Skin of body (tissue), 2 donors: ENCODE results near the gene BCL6B. TPM values are rescaled to one million over a fixed set of nuclear protein-coding genes. Genes with fewer than 3 reads are reported as not detected.
A peak's percentile ranks its signal among the peaks of the same experiment; 100 is the strongest.
"Not testable (repeated sequence)": the region's sequence is repeated elsewhere in the genome, so short reads cannot be mapped to it uniquely, and the experiment has no call there.

Experiments
- DNase-seq: peaks from one replicate; lab custom pipeline; 2025; lab: John Stamatoyannopoulos, UW
- total RNA-seq: library from RNA; depleted of rRNA; stranded (reverse); fragments of >200 nt; gene quantifications from one replicate; pipeline ENCODE4 v1.2.3, GENCODE V29; 2014

Gene BCL6B, protein sequence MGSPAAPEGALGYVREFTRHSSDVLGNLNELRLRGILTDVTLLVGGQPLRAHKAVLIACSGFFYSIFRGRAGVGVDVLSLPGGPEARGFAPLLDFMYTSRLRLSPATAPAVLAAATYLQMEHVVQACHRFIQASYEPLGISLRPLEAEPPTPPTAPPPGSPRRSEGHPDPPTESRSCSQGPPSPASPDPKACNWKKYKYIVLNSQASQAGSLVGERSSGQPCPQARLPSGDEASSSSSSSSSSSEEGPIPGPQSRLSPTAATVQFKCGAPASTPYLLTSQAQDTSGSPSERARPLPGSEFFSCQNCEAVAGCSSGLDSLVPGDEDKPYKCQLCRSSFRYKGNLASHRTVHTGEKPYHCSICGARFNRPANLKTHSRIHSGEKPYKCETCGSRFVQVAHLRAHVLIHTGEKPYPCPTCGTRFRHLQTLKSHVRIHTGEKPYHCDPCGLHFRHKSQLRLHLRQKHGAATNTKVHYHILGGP
- total RNA-seq, result 7.6 TPM

DNA sequence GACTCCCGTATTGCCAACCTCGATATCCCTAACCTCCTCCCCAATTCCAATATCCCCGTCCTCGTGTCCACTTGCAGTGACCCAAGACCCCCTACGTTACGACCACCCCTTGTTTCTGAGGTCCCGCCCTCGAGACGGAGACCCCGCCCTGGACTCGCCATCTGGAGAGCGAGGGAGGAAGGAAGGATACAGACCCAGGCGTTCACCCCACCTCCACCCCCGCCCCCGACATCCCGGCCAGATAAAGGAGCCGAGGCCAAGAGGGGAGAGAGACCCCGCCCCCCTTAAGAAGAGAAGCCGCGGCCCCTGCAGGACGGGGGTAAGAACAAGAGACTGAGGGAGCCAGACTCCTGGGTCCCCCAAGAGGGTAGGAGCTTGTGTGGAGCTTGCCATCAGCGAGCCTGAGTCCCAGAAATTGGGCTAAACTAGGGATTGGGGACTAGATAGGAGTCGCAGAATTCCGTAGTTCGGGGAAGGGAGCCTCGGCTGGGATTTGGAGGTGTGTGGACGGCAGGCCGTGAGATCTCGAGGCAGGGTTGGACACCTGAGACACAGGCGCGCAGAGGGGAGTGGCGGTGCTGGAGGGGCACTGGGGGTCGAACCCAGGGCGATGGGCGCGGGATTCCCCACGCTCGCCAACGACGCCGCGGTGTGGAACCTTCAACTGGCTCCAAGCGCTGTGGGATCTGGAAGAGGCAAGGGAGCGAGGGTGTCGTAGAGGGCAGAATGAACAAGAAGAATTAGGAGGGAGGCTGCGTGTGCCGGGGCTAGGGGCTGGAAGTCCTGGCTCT lies at the start of gene BCL6B:
BCL6B (plus strand) TSS at position 270 of the 791 bp plus-strand sequence. CDS start 622 bp downstream, outside the sequence.
- DNase-seq, result no peak

DNA sequence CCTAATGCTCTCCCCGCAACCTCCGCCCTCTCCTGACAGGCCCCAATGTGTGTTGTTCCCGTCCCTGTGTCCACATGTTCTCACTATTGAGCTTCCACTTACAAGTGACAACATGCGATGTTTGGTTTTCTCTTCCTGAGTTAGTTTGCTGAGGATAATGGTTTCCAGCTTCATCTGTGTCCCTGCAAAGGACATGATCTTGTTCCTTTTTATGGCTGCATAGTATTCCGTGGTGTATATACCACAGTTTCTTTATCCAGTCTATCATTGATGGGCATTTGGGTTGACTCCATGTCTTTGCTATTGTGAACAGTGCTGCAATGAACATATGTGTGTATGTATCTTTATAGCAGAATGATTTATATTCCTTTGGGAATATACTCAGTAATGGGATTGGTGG lies 43.4 kb upstream of the BCL6B start:
- not testable (repeated sequence) for DNase-seq

DNA sequence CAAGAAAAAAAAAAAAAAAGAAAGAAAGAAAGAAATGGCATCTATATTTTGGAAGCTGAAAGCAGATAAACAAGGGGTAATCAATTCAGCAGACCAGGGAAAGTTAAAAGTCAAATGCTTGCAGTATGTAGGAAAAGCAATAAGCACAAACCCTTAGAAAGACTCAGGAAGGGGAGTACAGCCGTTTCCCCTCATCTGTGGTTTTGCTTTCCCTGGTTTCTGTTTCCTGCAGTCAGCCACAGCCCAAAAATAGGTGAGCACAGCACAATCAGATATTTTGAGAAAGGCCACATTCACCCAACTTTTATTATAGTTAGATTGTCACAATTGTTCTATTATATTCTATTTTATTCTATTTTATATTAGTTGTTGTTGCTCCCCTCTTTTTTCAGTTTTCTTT lies 41.4 kb upstream of the BCL6B start:
- DNase-seq, result no peak

DNA sequence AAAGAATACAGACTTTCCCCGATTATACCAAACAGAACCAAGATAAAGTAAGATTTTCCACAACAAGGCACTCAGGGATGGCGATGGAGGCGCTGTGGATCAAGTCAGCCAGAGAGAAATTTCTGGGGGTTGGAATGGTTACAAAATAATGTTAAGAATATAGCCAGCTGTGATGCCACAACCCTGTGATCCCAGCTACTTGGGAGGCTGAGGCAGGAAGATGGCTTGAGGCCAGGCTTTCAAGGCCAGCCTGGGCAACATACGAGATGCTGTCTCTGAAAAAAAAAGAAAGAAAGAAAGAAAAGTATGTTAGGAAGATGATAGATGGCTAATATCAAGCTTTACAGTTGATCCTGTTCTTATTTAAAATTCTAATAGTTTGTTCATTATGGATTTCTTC lies 37.6 kb upstream of the BCL6B start:
- DNase-seq, result no peak

DNA sequence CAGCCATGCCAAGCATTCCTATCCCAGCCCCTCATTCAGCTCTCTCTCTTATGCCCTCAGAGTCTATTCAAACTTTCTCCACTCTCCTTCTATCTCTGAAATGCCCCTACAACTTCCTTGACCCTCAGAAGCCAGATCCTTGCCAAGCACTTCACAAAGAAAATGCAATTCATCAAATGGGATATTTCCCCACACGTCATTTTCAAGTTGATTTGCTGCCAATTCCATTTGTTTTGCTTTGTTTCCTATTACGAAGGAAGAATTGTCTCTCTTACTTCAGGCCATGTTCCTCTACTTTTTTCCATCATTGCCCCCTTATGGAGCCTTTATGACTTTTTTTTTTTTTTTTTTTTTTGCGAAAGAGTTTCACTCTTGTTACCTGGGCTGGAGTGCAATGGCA lies 36.2 kb upstream of the BCL6B start:
- no peak for DNase-seq

DNA sequence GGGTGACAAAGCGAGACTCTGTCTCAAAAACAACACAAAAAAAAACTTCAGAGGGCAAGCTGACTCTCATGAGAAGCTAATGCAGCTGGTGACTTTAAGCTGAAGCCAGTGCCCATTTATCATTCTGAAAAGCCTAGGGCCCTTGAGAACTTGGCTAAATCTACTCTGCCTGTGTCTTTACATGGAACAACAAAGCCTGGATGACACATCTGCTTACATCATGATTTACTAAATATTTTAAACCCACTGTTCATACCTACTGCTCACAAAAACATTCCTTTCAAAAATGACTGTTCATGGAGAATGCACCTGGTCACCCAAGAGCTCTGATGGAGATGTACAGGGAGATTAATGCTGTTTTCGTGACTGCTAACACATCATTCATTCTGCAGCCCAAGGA lies 33.1 kb upstream of the BCL6B start:
- DNase-seq, result no peak

DNA sequence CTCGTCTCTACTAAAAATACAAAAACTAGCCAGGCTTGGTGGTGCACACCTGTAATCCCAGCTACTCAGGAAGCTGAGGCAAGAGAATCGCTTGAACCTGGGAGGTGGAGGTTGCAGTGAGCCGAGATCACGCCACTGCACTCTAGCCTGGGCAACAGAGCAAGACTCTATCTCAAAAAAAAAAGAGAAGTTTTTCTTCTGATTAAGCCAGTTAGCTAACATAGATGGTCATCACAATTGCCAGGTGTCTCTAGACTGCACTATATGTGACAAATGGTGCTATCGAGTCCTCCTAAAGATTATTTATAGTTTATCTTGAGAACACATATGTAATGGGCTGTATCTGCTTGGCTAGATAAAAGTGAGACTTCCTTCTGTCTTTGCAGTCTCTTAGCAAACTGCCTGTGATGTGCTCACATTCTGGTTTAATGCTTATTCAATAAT lies 29.2 kb upstream of the BCL6B start:
- not testable (repeated sequence) for DNase-seq

DNA sequence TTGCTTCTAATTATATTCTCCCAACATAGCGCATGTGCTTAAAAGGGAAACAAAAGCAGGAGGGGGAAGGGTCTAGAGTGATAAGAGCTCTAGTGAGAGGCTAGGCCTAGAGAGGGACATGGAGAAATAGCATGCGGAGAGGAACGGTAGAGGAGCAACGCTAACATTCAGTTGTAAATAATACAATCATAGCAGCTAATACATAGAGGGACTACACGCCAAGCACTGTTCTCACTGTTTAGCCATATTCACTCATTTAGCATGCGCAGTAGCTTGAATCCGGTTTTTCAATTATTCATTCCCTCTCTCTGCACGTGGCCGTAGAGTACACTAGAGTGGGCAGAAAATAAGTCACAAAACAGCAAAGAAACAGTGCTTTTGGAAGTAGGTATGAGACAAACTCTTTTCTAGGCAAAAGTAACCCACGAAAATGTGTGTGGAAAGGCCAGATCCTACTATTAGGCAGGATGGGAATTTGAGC lies 28.7 kb upstream of the BCL6B start:
- no peak for DNase-seq

DNA sequence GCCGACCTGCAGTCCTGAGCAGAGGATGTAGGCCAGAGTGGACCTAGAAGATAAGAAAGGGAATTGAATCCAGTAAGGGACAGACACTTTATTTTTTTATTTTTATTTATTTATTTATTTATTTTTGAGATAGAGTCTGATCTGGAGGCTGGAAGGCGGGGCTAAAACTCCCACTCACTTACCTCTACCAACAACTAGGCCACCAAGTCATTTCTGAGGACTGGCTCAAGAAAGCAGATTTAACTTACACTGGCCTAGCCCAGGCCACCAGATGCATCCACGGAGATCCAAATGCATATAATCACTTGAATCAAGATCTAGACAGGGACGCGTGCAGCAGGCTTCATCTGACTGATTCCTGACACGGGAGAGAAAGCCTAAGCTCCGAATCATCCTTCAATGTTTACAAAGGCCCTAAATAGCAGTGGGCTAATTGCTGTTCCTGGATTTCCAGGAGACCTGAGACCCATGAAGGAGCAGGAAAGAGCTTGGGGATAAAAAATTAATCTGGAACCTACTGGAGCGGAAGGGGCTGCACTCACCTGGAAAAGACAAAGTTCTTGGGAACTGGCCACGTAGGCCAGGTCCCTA lies 28.1 kb upstream of the BCL6B start:
- DNase-seq, result no peak

DNA sequence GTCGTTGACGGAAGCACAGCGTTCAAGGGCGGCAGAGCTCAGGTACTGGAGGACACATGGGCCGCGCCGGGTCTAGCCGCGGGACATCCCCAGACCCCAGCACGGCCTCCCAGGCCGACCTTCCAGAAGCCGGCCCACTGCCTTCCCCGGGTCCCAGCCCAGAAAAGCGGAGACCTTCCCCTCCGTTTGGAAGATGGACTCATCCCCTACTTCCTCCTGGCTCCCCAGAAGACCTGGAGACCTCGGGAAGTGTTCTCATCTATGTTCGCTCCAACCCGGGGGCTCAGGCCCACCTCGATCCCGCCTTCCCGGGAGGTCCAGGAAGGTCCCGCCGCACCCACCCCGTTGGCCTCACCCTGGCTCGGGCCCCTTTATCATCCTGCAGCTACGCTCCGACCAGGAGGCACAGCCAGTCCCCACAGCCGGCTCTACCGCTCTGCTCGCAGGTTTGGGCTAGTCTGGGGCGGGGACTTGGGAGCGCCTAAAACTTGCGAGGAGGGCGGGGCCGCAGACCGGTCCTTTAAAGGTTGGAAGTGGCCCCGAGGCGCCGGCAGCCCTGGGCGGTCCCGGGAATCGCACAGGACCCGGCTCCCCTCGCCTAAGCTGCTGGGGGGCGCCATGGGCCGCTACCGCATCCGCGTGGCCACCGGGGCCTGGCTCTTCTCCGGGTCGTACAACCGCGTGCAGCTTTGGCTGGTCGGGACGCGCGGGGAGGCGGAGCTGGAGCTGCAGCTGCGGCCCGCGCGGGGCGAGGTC lies 27.2 kb upstream of the BCL6B start, which contains the start of gene ALOX12:
ALOX12 (plus strand) TSS at position 550 of the 756 bp plus-strand sequence; CDS start at position 619, 69 bp downstream.
- no peak for DNase-seq

DNA sequence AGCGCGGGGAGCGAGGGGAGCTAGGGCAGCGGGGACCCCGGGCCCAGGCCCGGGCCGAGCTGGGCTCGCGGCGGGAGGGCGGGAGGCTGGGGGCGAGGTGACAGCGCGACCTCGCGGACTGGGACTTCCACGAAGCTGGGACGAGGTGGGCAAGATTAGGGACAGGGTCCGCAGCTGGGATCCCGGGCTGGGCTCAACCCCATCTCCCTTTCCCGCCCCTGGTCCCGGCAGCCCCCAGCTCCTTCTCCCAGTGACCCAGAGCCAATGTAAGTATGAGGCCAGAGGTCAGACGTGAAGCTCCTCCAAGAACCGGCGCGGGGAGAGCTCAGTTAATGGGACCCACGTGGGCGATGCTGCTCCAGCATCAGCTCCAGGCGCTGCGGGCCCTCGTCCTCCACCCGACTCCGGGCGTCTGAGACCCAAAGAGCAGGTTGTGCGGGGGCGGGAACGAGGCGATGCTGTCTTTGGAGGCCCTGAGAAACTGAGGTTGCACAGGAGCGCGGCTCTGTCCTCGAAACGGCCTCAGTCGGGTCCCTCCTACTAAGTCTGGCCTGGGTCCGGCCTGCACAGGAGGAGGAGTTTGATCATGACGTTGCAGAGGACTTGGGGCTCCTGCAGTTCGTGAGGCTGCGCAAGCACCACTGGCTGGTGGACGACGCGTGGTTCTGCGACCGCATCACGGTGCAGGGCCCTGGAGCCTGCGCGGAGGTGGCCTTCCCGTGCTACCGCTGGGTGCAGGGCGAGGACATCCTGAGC lies 26.4 kb upstream of the BCL6B start:
- no peak for DNase-seq

DNA sequence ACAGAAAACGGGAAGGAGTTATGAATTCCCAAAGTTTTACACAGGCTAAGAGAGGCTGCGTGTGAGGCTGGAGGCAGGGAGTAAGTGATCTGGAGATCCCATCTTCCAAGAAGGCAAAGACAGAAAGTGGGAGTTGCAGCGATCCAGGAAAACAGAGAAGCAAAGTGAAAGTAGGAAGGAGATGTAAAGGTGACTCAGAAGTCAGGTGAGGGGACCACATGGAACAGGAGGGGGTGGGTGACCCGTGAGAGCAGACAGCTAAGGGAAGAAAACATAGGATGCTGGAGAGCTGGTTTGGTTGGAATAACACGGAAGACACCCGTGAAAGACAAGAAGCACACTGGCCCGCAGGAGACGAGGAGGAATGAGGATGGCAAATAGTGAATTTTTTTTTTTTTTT lies 25.7 kb upstream of the BCL6B start:
- no peak for DNase-seq

DNA sequence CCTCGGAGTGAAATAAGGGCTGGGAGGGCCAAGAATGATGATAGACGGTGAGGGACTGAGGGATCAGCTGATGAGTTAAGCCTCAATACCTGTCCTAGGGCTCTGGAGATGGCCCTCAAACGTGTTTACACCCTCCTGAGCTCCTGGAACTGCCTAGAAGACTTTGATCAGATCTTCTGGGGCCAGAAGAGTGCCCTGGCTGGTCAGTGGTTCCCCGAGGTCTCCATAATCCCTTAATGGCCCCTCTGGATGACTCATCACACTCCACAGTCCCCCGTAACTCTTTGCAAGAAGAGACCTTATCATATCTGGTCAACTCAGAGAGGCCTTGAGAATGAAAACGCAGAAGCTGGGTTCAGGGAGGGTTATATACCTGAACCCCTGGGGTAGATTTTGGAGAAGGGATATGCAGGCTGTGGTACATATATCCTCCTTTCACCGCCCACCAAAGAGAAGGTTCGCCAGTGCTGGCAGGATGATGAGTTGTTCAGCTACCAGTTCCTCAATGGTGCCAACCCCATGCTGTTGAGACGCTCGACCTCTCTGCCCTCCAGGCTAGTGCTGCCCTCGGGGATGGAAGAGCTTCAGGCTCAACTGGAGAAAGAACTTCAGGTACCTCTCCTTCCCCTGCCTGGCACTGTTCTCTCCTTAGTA lies 23.9 kb upstream of the BCL6B start:
- DNase-seq, result no peak

DNA sequence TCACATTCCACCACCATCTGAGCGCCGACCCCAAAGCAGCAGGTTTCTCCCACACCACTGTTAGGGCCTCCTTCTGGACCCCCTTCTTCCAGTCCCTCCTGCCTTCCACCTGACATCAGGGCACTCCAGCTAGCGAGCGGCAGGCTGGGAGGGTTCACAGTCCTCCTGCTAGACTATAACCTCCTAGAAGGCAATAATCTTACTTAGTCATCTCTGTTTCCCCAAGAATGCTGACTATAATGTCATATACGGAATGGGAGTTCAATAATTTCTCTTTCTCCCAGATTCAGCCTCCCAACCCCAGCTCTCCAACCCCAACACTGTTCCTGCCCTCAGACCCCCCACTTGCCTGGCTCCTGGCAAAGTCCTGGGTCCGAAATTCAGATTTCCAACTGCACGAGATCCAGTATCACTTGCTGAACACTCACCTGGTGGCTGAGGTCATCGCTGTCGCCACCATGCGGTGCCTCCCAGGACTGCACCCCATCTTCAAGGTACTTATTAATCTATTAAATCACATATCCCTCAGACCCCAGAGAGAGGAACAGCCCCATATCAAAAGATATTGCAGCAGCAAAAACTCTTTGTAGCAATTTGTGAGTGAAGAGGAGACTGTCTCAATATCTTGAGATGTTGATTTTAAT lies 21.4 kb upstream of the BCL6B start:
- DNase-seq, result no peak

DNA sequence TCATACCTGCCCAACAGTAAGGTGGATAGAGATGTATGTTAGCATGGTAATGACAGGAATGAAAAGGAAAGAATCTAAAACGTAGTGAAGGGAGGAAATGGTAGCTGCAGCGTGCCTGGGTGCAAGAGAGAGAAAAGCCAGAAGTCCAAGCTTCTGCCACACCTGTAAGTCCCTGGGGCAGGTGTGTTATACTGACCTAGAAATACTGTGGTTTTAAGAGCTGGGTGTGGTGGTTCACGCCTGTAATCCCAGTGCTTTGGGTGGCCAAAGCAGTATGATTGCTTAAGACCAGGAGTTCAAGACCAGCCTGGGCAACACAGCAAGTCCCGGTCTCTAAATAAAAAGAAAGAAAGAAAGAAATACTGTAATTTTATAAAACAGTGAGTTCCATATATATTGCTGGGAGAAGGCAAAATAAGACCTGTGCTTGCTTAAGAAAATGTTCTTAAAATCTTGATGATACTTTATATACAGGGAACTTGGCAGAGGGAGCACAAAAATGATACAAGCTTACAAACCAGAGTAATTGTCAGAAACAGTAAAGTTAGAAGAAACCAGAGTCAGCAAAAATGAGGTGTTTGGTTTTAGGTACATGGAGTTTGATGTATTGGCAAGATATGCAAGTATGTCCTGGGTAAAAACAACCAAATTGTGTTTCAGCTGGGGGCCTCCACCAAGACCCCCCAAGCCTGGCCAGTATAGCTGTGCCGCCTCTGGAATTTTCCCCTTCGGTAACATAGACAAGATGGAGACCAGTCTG lies 20.4 kb upstream of the BCL6B start:
- no peak for DNase-seq

DNA sequence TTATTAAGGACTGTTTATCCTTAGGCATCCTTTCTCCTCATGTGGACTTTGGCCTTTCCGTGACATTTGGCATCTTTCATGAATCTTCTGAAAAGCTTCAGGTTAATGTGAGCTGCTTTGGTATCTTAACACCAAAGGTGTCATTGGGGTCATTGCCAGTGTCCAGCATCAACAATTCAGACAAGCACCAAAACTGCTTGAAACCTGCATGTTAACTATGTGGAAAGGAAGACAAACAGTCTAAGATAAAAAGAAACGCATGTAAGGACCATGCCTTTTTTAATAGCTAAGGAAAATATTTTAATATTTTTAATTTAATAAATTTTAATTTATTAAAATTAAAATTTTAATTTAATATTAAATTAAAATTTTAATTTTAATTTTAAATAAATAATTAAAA lies 19.1 kb upstream of the BCL6B start:
- DNase-seq, result no peak

DNA sequence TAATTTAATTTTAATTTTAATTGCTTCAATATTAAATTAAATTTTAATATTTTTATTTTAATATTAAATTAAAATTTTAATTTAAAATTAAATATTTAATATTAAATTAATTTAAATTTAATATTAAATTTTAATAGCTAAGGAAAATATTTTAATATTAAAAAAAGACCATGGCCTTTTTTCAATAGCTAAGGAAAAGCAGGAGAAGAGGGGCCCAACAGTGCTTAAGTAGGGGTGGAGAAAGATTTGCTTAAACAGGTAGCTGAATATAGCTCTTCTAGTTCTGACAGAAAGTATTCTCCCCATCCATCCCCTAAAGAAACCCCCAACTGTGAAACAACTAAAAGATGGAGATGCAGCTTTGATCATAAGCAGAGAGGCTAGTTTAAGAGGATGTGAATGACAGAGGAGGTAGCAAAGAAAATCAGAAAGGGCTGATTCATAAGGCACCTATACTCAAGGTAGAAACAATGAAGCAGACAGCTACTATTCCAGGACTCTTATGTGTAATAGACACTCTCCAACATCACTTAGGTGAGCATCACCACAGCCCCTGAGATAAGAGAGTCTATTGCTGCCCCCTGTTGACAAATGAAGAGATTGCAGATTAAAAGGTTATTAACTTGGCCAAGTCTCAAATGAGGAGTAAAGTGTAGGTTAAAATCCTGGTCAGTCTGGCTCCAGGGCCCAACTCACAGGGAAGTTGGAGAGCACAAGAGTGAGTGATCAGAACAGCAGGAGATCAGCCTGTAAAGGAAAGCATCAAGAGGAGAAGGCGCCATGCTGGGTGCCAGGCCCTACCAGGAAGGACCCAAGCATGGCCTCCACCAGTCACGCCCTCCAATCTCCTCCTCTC lies 18.2 kb upstream of the BCL6B start:
- DNase-seq, result peak; percentile 51

DNA sequence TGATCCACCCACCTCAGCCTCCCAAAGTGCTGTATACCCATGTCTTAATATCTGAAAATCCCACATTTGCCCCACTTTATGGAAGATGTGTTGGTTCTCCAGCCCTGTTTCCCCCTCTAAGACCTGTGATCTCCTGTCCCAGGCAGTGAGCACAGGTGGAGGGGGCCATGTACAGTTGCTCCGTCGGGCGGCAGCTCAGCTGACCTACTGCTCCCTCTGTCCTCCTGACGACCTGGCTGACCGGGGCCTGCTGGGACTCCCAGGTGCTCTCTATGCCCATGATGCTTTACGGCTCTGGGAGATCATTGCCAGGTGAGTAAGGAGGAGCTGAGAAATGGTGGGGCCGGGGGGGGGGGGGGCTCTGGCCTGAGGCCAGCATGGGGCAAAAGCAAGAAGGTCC lies 17.1 kb upstream of the BCL6B start:
- DNase-seq, result no peak
